RPMI8226 (cell line): ENCODE measurements around the gene RFXANK.
"Not testable (repeated sequence)": the region's sequence is repeated elsewhere in the genome, so short reads cannot be mapped to it uniquely, and the experiment has no call there.

Experiments used
- DNase-seq: peaks from one replicate; pipeline ENCODE4 v3.0.0-alpha.2; 2015

The RFXANK gene

GRCh38 chr19:19206938-19207337 is 14.9 kb downstream of the RFXANK start:
- DNase-seq, result no peak

GRCh38 chr19:19207637-19208572 is 15.8 kb downstream of the RFXANK start:
- no peak for DNase-seq

GRCh38 chr19:19209372-19209771 is 17.3 kb downstream of the RFXANK start:
- DNase-seq, result peak; percentile 78

- DNase-seq, result no peak
Observed at GRCh38 chr19:19211499-19212420, 19.7 kb downstream of the RFXANK start, which contains the start of gene NCAN. NCAN (plus strand) TSS chr19:19211958; CDS start chr19:19216954, 4,996 bp downstream.

GRCh38 chr19:19212916-19213315 is 20.9 kb downstream of the RFXANK start:
- no peak for DNase-seq

- no peak for DNase-seq
Observed at GRCh38 chr19:19213426-19214158, 21.5 kb downstream of the RFXANK start.

GRCh38 chr19:19214159-19214490 is 22.1 kb downstream of the RFXANK start:
- no peak for DNase-seq

GRCh38 chr19:19214892-19215291 is 22.8 kb downstream of the RFXANK start:
- DNase-seq, result peak; percentile 63

- DNase-seq, result no peak
Observed at GRCh38 chr19:19215792-19216191, 23.7 kb downstream of the RFXANK start.

- peak; percentile 80 for DNase-seq
Observed at GRCh38 chr19:19217099-19217498, 25.0 kb downstream of the RFXANK start.

- DNase-seq, result no peak
Observed at GRCh38 chr19:19218911-19219310, 26.9 kb downstream of the RFXANK start.

GRCh38 chr19:19221000-19221399 is 28.9 kb downstream of the RFXANK start:
- DNase-seq, result not testable (repeated sequence)

- DNase-seq, result no peak
Observed at GRCh38 chr19:19223060-19223459, 31.0 kb downstream of the RFXANK start.

- no peak for DNase-seq
Observed at GRCh38 chr19:19223636-19224035, 31.6 kb downstream of the RFXANK start.

- DNase-seq, result no peak
Observed at GRCh38 chr19:19224150-19224851, 32.2 kb downstream of the RFXANK start.

- DNase-seq, result peak; percentile 89
Observed at GRCh38 chr19:19224852-19225494, 32.9 kb downstream of the RFXANK start.

GRCh38 chr19:19226204-19226603 is 34.1 kb downstream of the RFXANK start:
- DNase-seq, result no peak

- no peak for DNase-seq
Observed at GRCh38 chr19:19226663-19227062, 34.6 kb downstream of the RFXANK start.

GRCh38 chr19:19227217-19227616 is 35.2 kb downstream of the RFXANK start:
- no peak for DNase-seq

- DNase-seq, result no peak
Observed at GRCh38 chr19:19229701-19230100, 37.6 kb downstream of the RFXANK start.

- no peak for DNase-seq
Observed at GRCh38 chr19:19230999-19231398, 38.9 kb downstream of the RFXANK start.

GRCh38 chr19:19232261-19232721 is 40.2 kb downstream of the RFXANK start:
- DNase-seq, result peak; percentile 61
